K562 (cell line): ENCODE results near the gene SLC7A5. TPM values are rescaled to one million over a fixed set of nuclear protein-coding genes. Genes with fewer than 3 reads are reported as not detected.
A peak's percentile ranks its signal among the peaks of the same experiment; 100 is the strongest.

Experiments
- ATF7 ChIP-seq: fragments of 450-650 bp; IDR thresholded peaks from 2 replicates; pipeline ENCODE4 v1.7.1; 2014; ENCODE audit warnings: mild to moderate bottlenecking, moderate library complexity
- BDP1 ChIP-seq: IDR thresholded peaks from 3 replicates; pipeline ENCODE4 v1.6.1; 2011; ENCODE audit not compliant: insufficient read length, insufficient read depth
- GABPA ChIP-seq: fragments of 200-800 bp; sonication (Bioruptor generic); conservative IDR thresholded peaks from 2 replicates; pipeline ENCODE4 v1.6.1; 2016; ENCODE audit warnings: low read depth, missing genetic modification characterization, missing compliant biosample characterization
- GATAD2B ChIP-seq: fragments of 450-650 bp; IDR thresholded peaks from 2 replicates; pipeline ENCODE4 v1.6.1; 2017; ENCODE audit warnings: mild to moderate bottlenecking, borderline replicate concordance
- HIVEP1 ChIP-seq: fragments of 250-450 bp; sonication (Bioruptor Pico); IDR thresholded peaks from 2 replicates; pipeline ENCODE4 v1.4.0; 2020; ENCODE audit warnings: mild to moderate bottlenecking
- KDM4B ChIP-seq, 2 experiments: fragments of 450-650 bp in 1 of 2; sonication (generic) in 1 of 2; IDR thresholded peaks; 2 replicates each; pipeline ENCODE4 v1.6.1; 2016 to 2017; ENCODE audit warnings: borderline replicate concordance in 2 of 2, antibody characterized with exemption in 1 of 2, low read depth in 1 of 2, mild to moderate bottlenecking in 1 of 2
- KHSRP ChIP-seq: fragments of 450-650 bp; IDR thresholded peaks from 2 replicates; pipeline ENCODE4 v1.6.1; 2017
- MEF2D ChIP-seq: conservative IDR thresholded peaks from 2 replicates; pipeline ENCODE4 v1.6.1; 2016; ENCODE audit warnings: low read depth, missing genetic modification characterization, missing compliant biosample characterization
- POLR3A ChIP-seq: IDR thresholded peaks from 2 replicates; pipeline ENCODE4 v1.6.1; 2011; ENCODE audit warnings: borderline replicate concordance, mild to moderate bottlenecking, moderate library complexity; ENCODE audit not compliant: insufficient read length, insufficient read depth; ENCODE audit errors: extremely low read depth
- PPARD ChIP-seq: fragments of 250-450 bp; sonication (Bioruptor Pico); IDR thresholded peaks from 2 replicates; pipeline ENCODE4 v1.8.0; 2022; ENCODE audit warnings: inconsistent platforms, mild to moderate bottlenecking, moderate library complexity
- SREBF2 ChIP-seq: sonication (generic); formaldehyde crosslinking; IDR thresholded peaks from 2 replicates; pipeline ENCODE4 v1.4.0; 2020; ENCODE audit warnings: mild to moderate bottlenecking, missing genetic modification reagents
- STAT5B ChIP-seq: fragments of 250-450 bp; sonication (Bioruptor Pico); IDR thresholded peaks from 2 replicates; pipeline ENCODE4 v1.8.0; 2021; ENCODE audit warnings: mild to moderate bottlenecking, inconsistent platforms
- TARDBP ChIP-seq: fragments of 450-650 bp; IDR thresholded peaks from 2 replicates; pipeline ENCODE4 v1.6.1; 2016
- ZNF174 ChIP-seq: fragments of 250-450 bp; sonication (Bioruptor Pico); IDR thresholded peaks from 2 replicates; pipeline ENCODE4 v1.4.0; 2020; ENCODE audit warnings: mild to moderate bottlenecking
- ZNF354B ChIP-seq: fragments of 250-450 bp; sonication (Bioruptor Pico); IDR thresholded peaks from 2 replicates; pipeline ENCODE4 v1.4.0; 2020
- ZNF785 ChIP-seq: fragments of 250-450 bp; sonication (Bioruptor Pico); IDR thresholded peaks from 2 replicates; pipeline ENCODE4 v1.4.0; 2020; ENCODE audit warnings: mild to moderate bottlenecking
- polyA plus RNA-seq, 8 experiments: library from polyadenylated mRNA; depleted of rRNA in 4 of 8; stranded (reverse) in 5 of 8; unstranded in 3 of 8; fragments of >200 nt; fragmentation: Nextera tagmentation in 2 of 8; fragmentation: Illumina TruSeq in 1 of 8; extraction: Ambion mirVana in 2 of 8; extraction: Trizol in 1 of 8; gene quantifications; 2 replicates each; pipeline versions ENCODE4 v1.2.1 to v1.2.3, GENCODE V29; 2011 to 2014; ENCODE audit warnings: inconsistent platforms in 1 of 8, missing spikeins in 1 of 8
- total RNA-seq, 7 experiments: library from RNA; depleted of rRNA in 6 of 7; stranded (reverse); fragments of >200 nt in 6 of 7; fragmentation: Illumina TruSeq in 2 of 7; extraction: Trizol in 2 of 7; gene quantifications; 2 replicates each; pipeline versions ENCODE4 v1.2.1 to v1.2.3, GENCODE V29; 2011 to 2021; ENCODE audit warnings: low replicate concordance in 1 of 7
- TF ChIP-seq, protein P1 (sequence below): sonication (generic); formaldehyde crosslinking; IDR thresholded peaks from 2 replicates; pipeline ENCODE4 v1.9.0; 2022; ENCODE audit warnings: mild to moderate bottlenecking, missing genetic modification reagents
- TF ChIP-seq, protein P2 (sequence below): fragments of 250-450 bp; sonication (Bioruptor Pico); IDR thresholded peaks from 2 replicates; pipeline ENCODE4 v1.5.0; 2021; ENCODE audit warnings: mild to moderate bottlenecking, borderline replicate concordance
- TF ChIP-seq, protein P3 (sequence below): fragments of 450-650 bp; IDR thresholded peaks from 2 replicates; pipeline ENCODE4 v1.6.1; 2017; ENCODE audit warnings: antibody characterized with exemption
- TF ChIP-seq, protein P4 (sequence below), 2 experiments: fragments of 450-650 bp; conservative IDR thresholded peaks; 2 replicates each; pipeline ENCODE4 v1.6.1; 2017; ENCODE audit warnings: mild to moderate bottlenecking in 2 of 2, moderate library complexity in 2 of 2
- TF ChIP-seq, protein P5 (sequence below): sonication (generic); formaldehyde crosslinking; IDR thresholded peaks from 2 replicates; pipeline ENCODE4 v1.8.0; 2022; ENCODE audit warnings: missing genetic modification reagents, mild to moderate bottlenecking, borderline replicate concordance

Gene SLC7A5
- total and polyA plus RNA-seq, 9 of the 15 experiments (the other 6 are each of a cell fraction or from before 2014, with no cell fraction given) = 1.9 to 220 (median 18.6) TPM

DNA sequence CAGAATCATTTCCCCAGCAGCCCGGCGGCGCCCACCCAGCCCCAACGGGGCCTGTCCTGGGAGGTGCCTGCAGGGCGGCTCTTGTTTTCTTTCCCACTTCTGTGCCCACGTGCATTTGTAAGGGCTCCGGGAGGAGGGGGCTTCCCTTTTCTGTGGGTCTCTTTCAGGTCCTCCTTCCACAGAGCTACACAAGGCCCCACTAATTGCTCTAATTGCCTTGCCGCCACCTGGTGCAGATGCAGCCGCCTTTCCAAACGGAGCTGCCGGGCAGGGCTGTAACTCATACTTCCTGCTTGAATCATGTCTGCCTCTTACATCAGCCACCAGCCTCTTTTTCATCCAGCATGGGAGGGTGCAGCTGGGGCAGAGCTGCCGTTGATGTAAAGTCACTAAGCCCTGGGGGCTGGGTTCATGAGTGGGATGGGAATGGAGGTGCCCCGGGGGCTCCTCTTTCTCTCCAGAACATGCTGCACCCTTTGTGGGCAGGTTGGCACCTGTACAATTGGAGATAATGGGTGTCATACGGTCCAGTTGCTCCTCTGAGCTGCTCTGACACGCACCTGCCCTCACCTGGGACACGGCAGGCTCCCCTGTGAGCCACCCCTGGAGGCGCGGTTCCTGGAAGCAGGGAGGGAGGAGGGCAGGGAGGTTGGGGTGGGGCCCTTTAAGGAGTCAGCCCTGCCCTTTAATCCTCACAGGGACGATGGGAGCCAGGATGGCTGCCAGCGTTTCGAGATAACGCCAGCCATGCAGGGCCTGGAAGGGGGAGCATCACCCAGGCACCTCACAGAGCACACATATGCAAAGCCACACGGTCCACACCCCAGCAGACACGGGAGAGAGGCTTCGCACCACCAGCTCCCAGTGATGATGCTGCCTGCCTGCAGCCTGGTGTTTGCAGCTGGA is 62.4 kb downstream of the SLC7A5 start (continued):
- TF ChIP-seq HIVEP1 (CRISPR knock-in tag) (no peak), GABPA (tag) (peak; percentile 60), PPARD (no peak), MEF2D (tag) (no peak; the same call in 1 of the 2 replicates), BDP1 (no peak), POLR3A (no peak), GATAD2B (no peak), ZNF174 (CRISPR knock-in tag) (no peak), SREBF2 (CRISPR knock-in tag) (no peak), ZNF785 (CRISPR knock-in tag) (no peak), ZNF354B (CRISPR knock-in tag) (no peak), KHSRP (no peak), TARDBP (0 out of 2 replicates have a peak, but pooled peaks have one; percentile 29), STAT5B (no peak), ATF7 (peak; percentile 85; the same call in 1 of the 2 replicates), KDM4B (IDR thresholded peaks at IDR 0.05; ENCODE audit: borderline replicate concordance in 2 of 2, low read depth in 1 of 2) (0 out of 4 replicates have a peak, but pooled peaks of 1 of the 2 experiments have one; percentile 35)
- TF ChIP-seq, protein P1, sequence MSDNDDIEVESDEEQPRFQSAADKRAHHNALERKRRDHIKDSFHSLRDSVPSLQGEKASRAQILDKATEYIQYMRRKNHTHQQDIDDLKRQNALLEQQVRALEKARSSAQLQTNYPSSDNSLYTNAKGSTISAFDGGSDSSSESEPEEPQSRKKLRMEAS (CRISPR knock-in tag) = peak; percentile 61; the same call in 1 of the 2 replicates
- TF ChIP-seq, protein P2, sequence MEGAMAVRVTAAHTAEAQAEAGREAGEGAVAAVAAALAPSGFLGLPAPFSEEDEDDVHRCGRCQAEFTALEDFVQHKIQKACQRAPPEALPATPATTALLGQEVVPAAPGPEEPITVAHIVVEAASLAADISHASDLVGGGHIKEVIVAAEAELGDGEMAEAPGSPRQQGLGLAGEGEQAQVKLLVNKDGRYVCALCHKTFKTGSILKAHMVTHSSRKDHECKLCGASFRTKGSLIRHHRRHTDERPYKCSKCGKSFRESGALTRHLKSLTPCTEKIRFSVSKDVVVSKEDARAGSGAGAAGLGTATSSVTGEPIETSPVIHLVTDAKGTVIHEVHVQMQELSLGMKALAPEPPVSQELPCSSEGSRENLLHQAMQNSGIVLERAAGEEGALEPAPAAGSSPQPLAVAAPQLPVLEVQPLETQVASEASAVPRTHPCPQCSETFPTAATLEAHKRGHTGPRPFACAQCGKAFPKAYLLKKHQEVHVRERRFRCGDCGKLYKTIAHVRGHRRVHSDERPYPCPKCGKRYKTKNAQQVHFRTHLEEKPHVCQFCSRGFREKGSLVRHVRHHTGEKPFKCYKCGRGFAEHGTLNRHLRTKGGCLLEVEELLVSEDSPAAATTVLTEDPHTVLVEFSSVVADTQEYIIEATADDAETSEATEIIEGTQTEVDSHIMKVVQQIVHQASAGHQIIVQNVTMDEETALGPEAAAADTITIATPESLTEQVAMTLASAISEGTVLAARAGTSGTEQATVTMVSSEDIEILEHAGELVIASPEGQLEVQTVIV (CRISPR knock-in tag) = no peak
- TF ChIP-seq, protein P3, sequence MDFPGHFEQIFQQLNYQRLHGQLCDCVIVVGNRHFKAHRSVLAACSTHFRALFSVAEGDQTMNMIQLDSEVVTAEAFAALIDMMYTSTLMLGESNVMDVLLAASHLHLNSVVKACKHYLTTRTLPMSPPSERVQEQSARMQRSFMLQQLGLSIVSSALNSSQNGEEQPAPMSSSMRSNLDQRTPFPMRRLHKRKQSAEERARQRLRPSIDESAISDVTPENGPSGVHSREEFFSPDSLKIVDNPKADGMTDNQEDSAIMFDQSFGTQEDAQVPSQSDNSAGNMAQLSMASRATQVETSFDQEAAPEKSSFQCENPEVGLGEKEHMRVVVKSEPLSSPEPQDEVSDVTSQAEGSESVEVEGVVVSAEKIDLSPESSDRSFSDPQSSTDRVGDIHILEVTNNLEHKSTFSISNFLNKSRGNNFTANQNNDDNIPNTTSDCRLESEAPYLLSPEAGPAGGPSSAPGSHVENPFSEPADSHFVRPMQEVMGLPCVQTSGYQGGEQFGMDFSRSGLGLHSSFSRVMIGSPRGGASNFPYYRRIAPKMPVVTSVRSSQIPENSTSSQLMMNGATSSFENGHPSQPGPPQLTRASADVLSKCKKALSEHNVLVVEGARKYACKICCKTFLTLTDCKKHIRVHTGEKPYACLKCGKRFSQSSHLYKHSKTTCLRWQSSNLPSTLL = peak; percentile 69; the same call in 1 of the 2 replicates
- TF ChIP-seq, protein P4, sequence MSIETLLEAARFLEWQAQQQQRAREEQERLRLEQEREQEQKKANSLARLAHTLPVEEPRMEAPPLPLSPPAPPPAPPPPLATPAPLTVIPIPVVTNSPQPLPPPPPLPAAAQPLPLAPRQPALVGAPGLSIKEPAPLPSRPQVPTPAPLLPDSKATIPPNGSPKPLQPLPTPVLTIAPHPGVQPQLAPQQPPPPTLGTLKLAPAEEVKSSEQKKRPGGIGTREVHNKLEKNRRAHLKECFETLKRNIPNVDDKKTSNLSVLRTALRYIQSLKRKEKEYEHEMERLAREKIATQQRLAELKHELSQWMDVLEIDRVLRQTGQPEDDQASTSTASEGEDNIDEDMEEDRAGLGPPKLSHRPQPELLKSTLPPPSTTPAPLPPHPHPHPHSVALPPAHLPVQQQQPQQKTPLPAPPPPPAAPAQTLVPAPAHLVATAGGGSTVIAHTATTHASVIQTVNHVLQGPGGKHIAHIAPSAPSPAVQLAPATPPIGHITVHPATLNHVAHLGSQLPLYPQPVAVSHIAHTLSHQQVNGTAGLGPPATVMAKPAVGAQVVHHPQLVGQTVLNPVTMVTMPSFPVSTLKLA (conservative IDR thresholded peaks at IDR 0.05) = peak in 1 of 2 experiments; percentile 60; a peak in 2 of 4 replicates
- TF ChIP-seq, protein P5, sequence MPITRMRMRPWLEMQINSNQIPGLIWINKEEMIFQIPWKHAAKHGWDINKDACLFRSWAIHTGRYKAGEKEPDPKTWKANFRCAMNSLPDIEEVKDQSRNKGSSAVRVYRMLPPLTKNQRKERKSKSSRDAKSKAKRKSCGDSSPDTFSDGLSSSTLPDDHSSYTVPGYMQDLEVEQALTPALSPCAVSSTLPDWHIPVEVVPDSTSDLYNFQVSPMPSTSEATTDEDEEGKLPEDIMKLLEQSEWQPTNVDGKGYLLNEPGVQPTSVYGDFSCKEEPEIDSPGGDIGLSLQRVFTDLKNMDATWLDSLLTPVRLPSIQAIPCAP (CRISPR knock-in tag) = no peak
